SK-N-SH treated with all-trans-retinoic acid at 6 μM for 48 hours (cell line): ENCODE data around the gene DNAJC3.

Experiments
- ARNTL ChIP-seq: fragments of 450-650 bp; formaldehyde crosslinking; IDR thresholded peaks from 2 replicates; pipeline ENCODE4 v1.5.0; 2020; ENCODE audit warnings: low read depth, mild to moderate bottlenecking, moderate library complexity, borderline replicate concordance
- BACH2 ChIP-seq: fragments of 250-450 bp; sonication (Bioruptor Pico); IDR thresholded peaks from 2 replicates; pipeline ENCODE4 v1.9.0; 2021; ENCODE audit warnings: mild to moderate bottlenecking, borderline replicate concordance
- CREB5 ChIP-seq: fragments of 250-450 bp; sonication (Bioruptor Pico); IDR thresholded peaks from 2 replicates; pipeline ENCODE4 v1.5.1; 2020; ENCODE audit warnings: low read depth, mild to moderate bottlenecking, moderate library complexity
- ESRRG ChIP-seq: fragments of 250-450 bp; sonication (Bioruptor Pico); IDR thresholded peaks from 2 replicates; pipeline ENCODE4 v1.6.1; 2021; ENCODE audit warnings: mild to moderate bottlenecking
- GLIS3 ChIP-seq: fragments of 250-450 bp; sonication (Bioruptor Pico); IDR thresholded peaks from 2 replicates; pipeline ENCODE4 v1.5.0; 2020; ENCODE audit warnings: mild to moderate bottlenecking, moderate library complexity
- ISL1 ChIP-seq: fragments of 250-450 bp; sonication (Bioruptor Pico); IDR thresholded peaks from 2 replicates; pipeline ENCODE4 v2.1.2; 2022; ENCODE audit warnings: mild to moderate bottlenecking, moderate library complexity
- PATZ1 ChIP-seq: fragments of 250-450 bp; sonication (Bioruptor Pico); IDR thresholded peaks from 2 replicates; pipeline ENCODE4 v1.8.0; 2020; ENCODE audit warnings: mild to moderate bottlenecking, moderate library complexity, borderline replicate concordance
- POU6F1 ChIP-seq: fragments of 250-450 bp; sonication (Bioruptor Pico); IDR thresholded peaks from 2 replicates; pipeline ENCODE4 v1.8.0; 2021; ENCODE audit warnings: low read depth, mild to moderate bottlenecking, moderate library complexity, borderline replicate concordance
- TSHZ2 ChIP-seq: fragments of 250-450 bp; sonication (Bioruptor Pico); IDR thresholded peaks from 2 replicates; pipeline ENCODE4 v1.5.0; 2020; ENCODE audit warnings: mild to moderate bottlenecking, moderate library complexity
- ZC3H10 ChIP-seq: fragments of 250-450 bp; sonication (Bioruptor Pico); IDR thresholded peaks from 2 replicates; pipeline ENCODE4 v1.5.1; 2021; ENCODE audit warnings: mild to moderate bottlenecking, moderate library complexity
- ZFP30 ChIP-seq: fragments of 450-650 bp; formaldehyde crosslinking; IDR thresholded peaks from 2 replicates; pipeline ENCODE4 v1.5.0; 2022; ENCODE audit warnings: mild to moderate bottlenecking, moderate library complexity
- ZNF565 ChIP-seq: fragments of 450-650 bp; formaldehyde crosslinking; conservative IDR thresholded peaks from 2 replicates; pipeline ENCODE4 v1.5.0; 2020; ENCODE audit warnings: low read depth, mild to moderate bottlenecking, moderate library complexity
- ZNF70 ChIP-seq: fragments of 450-650 bp; formaldehyde crosslinking; IDR thresholded peaks from 2 replicates; pipeline ENCODE4 v1.5.0; 2020; ENCODE audit warnings: mild to moderate bottlenecking, moderate library complexity
- ZNF8 ChIP-seq: fragments of 450-650 bp; formaldehyde crosslinking; IDR thresholded peaks from 2 replicates; pipeline ENCODE4 v1.5.0; 2020; ENCODE audit warnings: mild to moderate bottlenecking, moderate library complexity

GRCh38 chr13:95834134-95834765 lies 157.3 kb downstream of the DNAJC3 start:
- no peak for TF ChIP-seq ZNF8 (CRISPR knock-in tag)
- TF ChIP-seq ISL1 (CRISPR knock-in tag) = no peak
- no peak for TF ChIP-seq POU6F1 (CRISPR knock-in tag)
- TF ChIP-seq ARNTL (CRISPR knock-in tag) = no peak
- TF ChIP-seq ZFP30 (CRISPR knock-in tag) = no peak
- TF ChIP-seq TSHZ2 (CRISPR knock-in tag) = no peak
- TF ChIP-seq ZC3H10 (CRISPR knock-in tag) = no peak
- no peak for TF ChIP-seq GLIS3 (CRISPR knock-in tag)
- TF ChIP-seq CREB5 (CRISPR knock-in tag) = no peak
- TF ChIP-seq PATZ1 (CRISPR knock-in tag) = no peak
- TF ChIP-seq ESRRG (CRISPR knock-in tag) = no peak
- no peak for TF ChIP-seq BACH2 (CRISPR knock-in tag)
- TF ChIP-seq ZNF565 (CRISPR knock-in tag) = no peak
- TF ChIP-seq ZNF70 = no peak
